DMS114 treated with DMSO at 0.1 percent for 48 hours (cell line): ENCODE results near the gene ATAD3C.
"Not testable (repeated sequence)": the region's sequence is repeated elsewhere in the genome, so short reads cannot be mapped to it uniquely, and the experiment has no call there.

ENCODE experiments used
- DNase-seq: peaks from one replicate; lab custom pipeline; 2025; ENCODE audit not compliant: unreplicated experiment; lab: John Stamatoyannopoulos, UW

ATAD3C gene

DNA sequence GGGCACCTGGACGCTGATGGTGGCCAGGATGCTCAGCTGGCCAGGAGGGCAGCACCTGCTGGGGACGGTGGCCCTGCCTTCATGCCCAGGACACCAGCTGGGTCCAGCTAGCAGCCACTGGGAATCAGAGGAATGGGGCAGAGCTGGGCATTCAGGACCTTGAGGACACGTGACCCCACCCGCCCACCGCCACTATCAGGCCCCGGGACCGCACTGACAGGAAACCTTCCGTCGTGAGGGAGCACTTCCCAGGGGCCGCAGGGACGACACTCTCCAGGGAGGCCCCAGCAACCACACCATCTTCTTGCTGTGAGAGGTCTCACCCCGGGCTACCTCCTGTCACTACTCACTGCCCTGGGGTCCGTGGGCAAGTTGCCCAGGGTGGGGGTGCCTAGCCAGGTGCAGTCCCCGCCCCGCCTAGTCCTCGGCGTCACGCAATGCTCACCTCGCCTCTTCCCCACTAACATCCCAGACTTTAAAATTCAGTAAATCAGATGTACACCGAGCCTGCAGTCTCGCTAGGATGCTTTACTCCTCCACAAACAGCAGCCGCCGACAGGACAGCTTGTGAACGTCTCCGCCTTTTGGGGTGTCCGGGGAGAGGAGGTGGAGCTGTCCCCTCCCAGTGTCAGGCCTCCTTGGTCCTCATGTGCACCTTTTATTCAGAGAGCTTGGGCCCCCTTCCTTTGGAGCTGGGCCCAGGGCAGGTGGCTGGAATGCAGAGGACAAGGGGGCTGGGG is 9.1 kb upstream of the ATAD3C start:
- no peak for DNase-seq

DNA sequence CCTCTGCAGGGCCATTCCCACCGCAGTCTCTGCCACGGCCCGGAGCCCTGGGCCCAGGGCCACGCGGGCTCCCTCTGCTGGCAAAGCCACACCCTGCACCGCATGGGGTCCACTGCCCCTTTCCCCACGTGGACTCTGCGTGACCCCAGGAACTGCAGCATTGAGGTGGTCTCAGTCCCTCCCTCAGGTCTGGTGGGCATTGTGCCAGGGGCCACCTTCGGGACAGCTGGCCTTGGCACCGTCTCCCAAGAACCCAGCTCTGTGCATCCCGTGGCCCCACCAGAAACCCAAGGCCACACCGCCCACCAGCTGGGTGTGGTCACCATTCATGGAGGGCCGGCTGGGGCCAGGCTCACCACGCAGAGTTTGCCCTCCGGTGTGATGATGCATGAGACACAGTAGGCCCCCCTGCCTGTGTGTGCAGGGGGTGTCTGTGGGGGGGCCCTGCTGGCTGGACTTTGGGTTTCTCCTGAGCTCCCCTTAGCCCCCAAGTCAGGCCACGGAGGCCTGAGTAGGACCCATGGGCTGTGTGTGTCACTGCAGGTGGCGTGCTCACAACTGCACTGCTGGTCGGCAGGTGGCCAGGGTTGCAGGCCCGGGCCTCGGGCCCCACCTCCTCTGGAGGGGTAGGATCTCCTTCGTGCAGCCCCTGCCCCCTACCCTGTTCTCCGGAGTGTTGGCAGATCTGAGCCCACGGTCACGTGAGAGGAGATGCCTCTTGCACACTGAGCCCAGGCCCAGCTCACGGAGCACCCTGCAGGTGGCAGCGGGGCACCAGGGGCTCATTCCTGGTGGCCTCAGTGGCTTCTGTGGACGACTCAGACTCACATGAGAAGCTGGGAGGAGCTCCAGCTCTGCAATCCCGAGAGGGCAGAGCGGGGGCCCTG is 8.2 kb upstream of the ATAD3C start:
- DNase-seq: no peak

DNA sequence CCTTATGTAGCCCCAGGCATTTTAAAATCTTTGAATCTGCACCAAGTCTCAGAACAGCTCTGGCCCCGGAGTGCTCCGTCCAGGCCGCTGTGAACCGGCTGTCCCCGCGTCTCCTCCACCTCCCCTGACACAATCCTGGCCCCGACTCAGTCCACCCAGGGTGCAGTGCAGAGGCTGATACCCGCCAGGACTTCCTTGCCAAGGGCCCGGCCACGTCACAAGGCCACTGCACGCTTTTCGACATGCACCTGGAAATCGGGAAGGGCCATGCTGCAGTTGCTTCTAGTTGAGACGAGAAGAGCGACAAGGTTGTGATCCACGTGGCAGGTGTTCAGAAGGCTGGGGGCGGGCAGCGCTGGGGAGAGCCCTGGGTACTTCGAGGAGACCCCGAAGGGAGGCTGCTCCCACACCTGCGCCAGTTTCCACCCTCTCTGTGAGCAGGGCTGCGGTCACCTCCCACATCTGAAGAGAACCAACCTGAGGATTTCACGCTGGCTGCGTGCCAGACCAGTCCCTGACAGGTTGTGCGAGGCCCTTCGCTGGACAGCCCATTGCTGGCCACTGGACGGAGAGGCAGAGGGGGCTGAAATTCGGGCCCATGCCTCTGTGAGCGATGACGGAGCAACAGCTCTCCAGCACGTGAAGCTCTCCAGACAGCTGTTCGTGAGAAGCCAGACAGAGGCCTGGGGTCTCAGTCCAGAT is 7.3 kb upstream of the ATAD3C start:
- no peak for DNase-seq

DNA sequence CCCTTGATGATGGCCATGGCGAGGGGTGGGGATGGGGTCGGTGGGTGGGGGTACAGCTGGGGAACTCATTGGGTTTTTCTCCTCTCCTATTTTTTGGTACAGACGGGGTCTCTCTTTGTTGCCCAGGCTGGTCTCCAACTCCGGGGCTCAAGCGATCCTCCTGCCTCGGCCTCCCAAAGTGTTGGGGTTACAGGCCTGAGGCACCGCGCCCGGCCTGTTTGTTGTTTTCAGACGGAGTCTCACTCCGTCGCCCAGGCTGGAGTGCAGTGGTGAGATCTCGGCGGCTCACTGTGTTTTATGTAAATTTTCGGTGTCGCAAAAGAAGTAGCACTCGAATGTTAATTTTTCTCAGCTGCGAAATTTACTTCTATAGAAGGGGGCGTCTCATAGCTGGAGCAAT is 2.9 kb upstream of the ATAD3C start:
- not testable (repeated sequence) for DNase-seq

DNA sequence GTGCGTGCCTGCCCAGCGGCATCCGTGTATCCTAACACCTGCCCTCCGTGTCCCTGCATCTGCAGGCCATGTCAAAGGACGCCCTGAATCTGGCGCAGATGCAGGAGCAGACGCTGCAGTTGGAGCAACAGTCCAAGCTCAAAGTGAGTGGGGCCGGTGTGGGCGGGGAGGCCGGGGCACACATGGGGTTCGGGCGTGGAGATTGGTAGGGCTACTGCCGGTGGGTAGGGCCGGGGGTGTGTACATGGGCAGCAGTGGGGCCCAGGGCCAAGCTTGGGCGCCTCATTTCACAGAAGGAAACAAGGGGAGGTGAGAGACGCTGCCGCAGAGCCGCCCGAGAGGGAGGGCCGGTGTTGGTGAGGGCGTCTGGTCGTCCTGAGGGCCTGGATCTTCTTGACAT is 1.1 kb downstream of the ATAD3C start:
- not testable (repeated sequence) for DNase-seq

DNA sequence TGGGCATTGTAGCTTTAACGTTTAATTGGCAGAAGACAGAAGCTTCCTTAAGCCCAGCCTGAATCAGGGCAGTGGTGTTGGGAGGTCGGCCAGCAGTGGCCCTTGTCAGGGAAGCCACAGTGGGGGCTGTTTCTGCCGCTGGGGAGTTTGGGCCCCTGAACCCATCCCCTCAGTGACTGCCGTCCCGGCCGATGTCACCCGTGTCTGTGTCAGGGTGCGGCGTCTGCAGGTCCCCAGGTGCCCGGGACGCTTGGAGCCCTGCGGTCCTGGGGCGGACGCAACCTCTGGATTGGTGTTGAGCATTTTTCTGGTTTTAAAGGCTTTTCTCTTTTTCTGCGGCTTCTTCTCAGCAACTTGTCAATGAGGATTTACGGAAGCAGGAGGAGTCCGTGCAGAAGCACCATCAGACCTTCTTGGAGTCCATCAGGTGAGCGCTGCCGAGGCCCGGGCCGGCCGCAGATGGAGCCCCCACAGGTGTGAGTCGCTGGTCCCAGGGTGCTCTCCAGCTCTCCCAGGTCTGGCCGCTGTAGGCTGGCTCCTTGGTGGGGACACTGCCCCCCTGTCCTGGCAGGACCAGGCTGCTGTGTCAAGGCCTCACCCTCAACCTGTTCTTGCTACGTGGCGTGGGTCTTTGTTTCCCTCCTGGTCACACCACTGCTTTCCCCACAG is 2.3 kb downstream of the ATAD3C start:
- DNase-seq: no peak

DNA sequence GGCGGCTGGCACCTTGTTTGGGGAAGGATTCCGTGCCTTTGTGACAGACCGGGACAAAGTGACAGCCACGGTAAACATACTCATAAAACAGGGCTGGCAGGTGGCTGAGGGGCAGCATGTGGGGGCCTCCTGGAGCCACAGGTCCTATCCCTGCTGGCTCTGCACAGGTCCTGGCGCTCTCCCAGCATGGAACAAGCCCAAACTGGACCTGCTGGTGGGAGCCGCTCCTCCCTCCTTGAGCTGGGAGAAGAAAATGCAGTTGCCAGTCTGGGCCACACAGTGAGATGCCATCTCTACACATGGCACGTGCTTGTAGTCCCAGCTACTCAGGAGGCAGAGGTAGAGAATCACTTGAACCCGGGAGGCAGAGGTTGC is 2.9 kb downstream of the ATAD3C start:
- not testable (repeated sequence) for DNase-seq

DNA sequence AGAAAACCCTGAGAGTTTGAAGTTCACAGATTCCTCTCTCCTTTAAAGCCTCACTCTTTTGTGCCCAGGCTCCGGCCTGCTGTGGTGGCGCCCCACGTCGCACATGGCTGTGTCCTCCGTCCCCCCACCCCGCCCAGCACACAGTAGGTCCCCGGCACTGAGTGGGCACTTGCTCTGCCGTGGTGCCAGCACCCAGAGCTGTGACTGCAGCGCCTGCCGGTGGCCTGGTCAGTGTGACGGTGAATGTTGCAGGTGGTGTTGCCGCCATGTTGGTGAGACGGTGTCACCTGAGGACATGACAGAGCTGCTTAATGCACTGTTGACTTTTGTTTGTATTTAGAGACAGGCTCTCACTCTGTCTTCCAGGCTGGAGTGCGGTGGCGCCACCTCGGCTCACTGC is 3.4 kb downstream of the ATAD3C start:
- DNase-seq: no peak

DNA sequence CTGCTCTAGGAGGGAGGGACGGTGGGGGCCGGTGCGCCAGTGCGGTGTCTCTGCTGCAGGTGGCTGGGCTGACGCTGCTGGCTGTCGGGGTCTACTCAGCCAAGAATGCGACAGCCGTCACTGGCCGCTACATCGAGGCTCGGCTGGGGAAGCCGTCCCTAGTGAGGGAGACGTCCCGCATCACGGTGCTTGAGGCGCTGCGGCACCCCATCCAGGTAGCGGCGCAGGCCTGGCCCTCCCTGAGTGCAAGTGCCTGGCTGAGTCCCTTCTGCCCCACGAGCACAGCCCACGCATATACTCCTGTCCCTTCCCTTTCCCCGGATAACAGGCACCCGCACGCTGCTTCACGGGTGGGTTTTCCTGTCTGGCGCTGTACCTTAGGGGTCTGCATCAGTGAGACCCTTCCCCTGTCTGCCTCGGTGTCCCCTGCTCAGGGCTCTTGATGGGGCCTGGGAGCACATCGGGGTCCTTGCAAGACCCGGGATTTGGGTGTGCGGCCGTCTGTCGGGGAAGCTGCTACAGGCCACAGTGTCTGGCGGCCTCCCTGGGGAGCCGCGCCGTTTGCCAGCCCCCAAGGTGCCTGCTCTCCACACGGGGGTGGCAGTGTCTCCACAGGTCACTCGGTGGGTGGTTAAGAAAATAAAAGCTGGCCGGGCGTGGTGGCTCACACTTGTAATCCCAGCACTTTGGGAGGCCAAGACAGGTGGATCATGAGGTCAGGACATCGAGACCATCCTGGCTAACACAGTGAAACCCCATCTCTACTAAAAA is 5.0 kb downstream of the ATAD3C start:
- DNase-seq: not testable (repeated sequence)

DNA sequence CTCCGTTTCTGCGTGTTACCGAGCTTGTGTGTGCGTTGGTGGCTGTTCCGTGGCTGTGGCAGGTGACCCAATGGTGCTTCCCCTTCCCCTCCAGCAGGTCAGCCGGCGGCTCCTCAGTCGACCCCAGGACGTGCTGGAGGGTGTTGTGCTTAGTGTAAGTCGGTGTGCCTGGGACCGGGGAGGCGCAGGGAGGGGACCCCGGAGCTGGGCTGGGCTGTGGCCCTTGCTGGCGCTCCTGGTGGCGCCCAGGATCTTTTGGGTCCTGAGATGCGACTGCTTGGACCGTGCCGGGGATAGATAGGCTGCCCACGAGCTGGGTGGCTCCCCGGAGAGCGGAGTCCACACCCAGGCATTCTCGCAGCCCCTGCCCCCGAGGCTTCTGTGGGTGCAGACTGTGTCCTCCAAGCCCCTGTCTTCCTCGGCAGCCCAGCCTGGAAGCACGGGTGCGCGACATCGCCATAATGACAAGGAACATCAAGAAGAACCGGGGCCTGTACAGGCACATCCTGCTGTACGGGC is 5.9 kb downstream of the ATAD3C start:
- no peak for DNase-seq

DNA sequence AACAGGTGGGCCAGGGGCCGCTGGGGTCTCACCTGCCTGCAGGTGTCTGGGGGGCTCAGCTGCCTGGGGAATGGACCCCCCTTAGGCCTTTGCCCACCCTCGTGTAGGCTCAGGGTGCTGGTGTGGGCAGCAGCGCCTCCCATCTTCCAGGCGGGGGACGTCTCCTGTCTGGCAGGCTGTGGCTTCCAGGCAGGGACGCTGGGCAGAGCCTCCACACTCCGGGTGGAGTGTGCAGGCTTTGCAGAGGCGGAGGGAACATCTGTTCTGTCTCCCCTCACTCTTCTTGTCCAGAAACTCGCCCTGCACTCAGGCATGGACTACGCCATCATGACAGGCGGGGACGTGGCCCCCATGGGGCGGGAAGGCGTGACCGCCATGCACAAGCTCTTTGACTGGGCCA is 6.4 kb downstream of the ATAD3C start:
- not testable (repeated sequence) for DNase-seq

DNA sequence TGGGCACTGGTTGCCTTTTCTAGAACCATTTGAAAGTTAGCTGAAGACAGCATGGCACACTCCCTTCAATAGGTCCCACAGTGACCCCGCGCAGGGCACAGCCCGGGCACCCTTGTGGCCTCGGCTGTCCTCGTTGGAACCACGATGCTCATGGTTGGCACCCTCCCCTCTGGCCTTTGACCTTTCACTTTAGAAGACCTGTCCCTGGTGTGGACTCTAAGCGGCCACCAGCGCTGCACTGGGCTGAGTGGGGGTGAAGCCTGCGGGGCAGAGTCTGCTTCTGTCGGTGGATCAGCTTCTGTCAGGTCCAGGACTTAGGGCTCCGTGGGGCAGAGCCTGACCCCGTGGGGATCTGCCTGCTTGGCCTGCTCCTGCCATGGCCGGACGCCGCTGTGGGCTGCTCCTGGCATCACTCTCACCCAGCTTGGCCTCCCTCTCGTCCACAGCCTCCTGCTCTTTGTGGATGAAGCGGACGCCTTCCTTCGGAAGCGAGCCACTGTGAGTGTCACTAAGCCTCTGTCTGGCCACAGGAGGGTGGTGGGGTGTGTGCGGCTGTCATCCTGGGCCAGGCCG is 7.3 kb downstream of the ATAD3C start:
- DNase-seq: not testable (repeated sequence)

DNA sequence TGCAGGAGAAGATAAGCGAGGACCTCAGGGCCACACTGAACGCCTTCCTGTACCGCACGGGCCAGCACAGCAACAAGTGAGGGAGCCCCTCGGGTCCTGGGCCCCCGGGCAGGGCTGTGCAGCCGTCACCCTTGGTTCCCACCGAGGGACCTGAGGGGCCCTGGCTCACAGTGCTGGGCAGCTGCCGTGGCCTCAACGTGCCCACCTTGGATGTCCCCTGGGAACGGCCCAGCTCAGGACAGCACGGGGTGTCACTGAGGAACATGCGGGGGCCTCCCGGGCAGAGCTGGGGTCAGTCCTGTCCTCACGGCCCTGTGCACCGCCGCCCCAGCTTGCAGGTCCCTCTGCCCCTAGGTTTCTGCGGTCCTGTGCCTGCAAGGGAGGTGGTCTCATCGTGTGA is 9.7 kb downstream of the ATAD3C start:
- DNase-seq: not testable (repeated sequence)

DNA sequence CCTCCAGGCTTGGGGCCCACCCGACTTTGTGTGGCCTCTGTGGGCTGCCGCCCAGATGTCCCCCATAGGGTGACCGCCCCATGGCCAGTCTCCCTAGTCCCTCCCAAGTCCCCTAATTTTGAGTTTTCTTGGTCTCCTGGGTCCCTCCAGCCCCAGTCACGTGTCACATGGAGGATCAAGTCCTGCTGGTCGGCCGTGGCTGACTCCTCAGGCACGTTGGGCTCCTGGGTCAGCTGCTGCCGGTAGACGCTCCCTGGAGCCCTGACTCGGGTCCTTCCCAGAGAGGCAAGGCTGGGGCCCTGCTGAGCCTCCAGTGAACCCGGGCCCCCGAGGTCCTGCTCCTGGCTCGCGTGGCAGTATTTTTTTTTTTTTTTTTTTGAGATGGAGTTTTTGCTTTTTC is 10.2 kb downstream of the ATAD3C start:
- not testable (repeated sequence) for DNase-seq

DNA sequence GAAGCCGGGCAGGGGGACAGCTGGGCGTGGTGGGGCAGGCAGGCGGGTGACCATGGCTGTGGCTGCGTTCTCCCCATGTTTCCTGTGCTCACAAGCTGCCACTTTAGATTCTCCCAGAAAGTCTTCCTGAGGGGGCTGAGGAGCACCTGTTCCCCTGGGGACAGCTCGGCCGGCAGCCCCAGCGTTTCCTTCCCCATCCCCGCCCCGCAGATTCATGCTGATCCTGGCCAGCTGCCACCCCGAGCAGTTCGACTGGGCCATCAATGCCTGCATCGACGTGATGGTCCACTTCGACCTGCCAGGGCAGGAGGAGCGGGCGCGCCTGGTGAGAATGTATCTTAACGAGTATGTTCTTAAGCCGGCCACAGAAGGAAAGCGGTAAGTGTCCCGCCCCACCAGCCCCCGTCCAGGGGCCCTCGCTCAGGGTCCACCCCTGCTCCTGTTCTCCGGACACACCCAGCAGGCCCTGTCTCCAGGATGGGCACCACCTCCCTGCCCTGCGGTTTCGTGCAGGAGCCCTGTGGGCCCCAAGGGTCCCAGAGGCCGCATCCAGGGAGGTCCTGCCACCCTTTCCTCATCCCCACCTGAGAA is 11.1 kb downstream of the ATAD3C start:
- DNase-seq: no peak

DNA sequence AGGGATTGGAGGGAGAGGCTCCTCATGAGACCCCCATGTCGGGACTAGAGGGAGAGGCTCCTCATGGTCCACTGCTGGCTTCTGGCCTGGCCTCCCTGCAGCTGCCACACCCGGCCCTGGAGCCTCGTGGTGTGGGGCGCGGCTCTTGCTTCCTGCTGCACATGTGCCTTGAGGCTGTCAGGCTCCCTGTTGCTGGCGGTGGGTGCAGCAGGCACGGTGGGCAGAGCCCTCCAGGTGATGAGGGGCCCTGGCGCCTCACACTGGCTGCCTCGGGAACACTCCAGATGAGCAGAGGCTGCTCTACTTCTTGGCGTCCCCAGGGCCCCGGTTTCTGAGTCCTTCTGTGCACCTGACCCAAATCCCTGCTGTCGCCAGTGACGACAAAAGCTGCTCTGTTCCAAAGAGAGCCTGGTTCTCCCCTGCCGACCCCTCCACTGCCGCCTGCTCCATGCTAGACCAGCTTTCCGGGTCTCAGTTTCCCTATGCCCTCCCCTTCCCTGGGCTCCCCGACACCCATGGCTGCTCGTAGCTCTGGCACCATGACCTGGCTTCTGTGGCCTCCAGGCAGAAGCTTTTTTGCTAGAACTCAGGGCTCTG is 12.3 kb downstream of the ATAD3C start:
- DNase-seq: no peak

DNA sequence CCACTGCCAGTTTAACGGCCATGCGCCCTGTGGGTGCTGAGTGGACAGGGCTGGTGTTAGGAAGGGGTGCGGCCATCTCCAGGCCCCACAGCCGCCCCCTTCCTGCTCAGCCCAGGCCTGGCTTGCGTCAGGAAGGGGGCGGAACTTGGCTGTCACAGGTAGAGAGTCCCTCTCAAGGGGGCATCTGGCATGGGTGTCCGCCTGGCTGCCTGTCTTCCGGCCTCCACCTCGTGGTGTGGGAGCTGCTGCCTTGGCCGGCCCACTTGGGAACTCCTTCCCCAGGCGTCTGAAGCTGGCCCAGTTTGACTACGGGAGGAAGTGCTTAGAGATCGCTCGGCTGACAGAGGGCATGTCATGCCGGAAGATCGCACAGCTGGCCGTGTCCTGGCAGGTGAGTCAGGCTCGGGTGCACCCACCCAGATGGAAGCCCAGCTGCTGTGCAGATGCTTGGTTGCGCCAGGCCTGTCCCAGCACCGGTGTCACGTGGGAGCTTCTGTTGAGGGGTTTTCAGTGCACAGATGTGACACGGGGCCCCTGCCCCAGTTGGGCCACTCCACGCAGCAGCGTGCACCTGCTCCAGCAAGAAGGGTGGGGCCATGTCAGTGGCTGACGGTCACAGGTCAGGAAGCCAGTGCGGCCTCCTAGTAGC is 13.0 kb downstream of the ATAD3C start:
- DNase-seq: no peak

DNA sequence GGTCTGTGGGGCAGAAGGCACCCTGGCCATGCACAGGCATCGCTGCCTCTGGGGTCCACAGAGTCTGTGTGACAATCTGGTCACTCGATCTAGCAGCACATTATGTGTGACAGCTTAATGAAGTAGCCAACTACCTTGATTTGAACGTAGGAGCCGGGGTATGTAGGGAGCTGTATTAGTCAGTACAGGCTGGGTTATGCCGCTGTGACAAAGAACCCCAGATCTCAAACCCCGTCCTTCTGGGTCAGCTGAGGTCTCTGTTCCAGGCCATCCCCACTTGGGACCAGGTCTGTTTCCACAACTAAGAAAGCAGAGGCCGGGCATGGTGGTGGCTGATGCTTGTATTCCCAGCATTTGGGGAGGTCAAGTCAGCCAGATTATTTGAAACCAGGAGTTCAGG is 13.8 kb downstream of the ATAD3C start:
- DNase-seq: no peak
